ENCODE results near the gene GLRA3.
"Not testable (repeated sequence)": the region's sequence is repeated elsewhere in the genome, so short reads cannot be mapped to it uniquely, and the experiment has no call there.

GLRA3 gene

DNA sequence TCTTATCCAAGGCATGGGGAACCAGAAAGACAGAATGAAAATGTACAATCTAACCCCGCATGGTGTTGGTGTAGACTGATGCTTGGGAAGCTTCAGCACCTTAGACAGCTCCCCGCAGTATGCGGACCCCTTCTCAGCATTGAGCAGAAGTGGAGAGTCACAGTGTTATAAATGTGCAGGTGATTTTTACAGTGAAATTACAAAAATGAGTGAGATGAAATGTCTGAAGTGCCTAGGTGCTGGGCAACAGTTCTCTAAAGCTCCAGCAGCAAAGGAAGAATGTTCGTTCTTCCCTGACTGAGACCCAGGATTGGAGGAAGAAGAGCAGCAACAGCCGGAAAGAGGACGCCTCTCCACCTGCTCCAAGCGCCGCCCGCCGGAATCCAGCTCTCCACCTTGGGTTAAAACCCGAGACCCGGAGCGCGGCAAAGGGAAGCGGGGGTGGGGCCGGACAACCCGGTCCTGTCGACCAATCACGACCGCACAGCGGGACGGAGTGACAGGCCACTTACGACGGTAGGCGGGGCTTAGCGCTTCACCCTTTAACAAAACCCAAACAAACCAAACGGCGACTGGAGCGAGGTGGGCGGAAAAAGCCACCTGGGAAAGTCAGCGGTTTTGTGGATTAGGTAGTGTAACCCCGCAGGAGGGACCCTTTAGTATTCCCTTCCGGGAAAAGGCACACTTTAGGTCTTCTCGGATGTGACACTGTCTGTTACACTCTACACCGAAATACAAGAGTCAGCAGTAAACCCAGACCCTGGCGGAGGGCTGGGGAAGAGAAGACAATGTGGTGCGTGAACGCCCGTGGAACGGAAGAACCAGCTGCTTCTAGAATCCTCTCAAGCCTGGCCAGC is at the start of gene GLRA3:
TSS of gene GLRA3 (minus strand) at position 403 of the 857 bp plus-strand sequence. CDS start 436 bp downstream, outside the sequence.
- DNase-seq, result peak; percentile 14

DNA sequence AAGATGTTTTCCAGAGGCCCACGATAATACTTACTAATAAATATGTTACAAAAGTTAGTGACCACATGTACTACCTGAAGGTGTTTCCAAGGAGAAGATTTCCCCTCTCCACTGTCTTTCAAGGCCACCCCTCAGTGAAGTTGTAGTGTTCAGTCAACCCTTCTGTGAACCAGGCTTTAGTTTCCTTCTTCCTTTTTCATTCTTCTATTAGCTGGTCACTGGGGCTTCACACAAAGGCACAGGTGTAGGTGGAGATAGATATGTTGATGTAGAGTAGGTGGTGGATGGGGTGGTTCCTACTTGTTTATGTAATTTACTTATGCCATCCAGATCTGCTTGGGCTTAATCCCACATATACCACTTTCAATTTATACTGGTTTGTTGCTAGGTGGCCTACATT is 45.9 kb upstream of the GLRA3 start:
- DNase-seq, result no peak

- no peak for DNase-seq
Observed at GRCh38 chr4:174873931-174874330, 44.9 kb upstream of the GLRA3 start.

GRCh38 chr4:174873146-174873545 is 44.1 kb upstream of the GLRA3 start:
- DNase-seq, result not testable (repeated sequence)

- DNase-seq, result no peak
Observed at GRCh38 chr4:174871407-174871806, 42.4 kb upstream of the GLRA3 start.

- DNase-seq, result no peak
Observed at GRCh38 chr4:174870311-174870710, 41.3 kb upstream of the GLRA3 start.

GRCh38 chr4:174869339-174869738 is 40.3 kb upstream of the GLRA3 start:
- no peak for DNase-seq

- DNase-seq, result no peak
Observed at GRCh38 chr4:174867903-174868302, 38.9 kb upstream of the GLRA3 start.

- no peak for DNase-seq
Observed at GRCh38 chr4:174865418-174865985, 36.5 kb upstream of the GLRA3 start.

DNA sequence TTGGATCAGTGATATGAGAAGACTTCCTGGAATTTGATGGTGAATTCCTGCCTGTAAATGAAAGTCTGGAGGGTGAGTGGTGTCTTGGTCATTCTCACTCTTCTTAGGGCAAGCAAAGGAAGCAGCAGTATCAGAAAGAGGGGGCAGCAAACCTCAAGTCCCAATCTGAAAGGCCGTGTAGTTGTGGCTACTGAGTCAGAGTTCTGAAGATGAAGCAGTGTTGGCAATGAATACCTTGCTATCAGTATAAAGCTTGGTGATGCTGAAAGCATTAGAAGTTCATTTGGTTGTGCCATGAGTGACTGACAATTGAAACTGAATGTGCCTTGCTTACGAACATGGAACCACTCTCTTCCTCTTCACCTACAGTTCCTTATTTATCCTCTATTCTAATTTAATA is 35.0 kb upstream of the GLRA3 start:
- DNase-seq, result no peak

- DNase-seq, result no peak
Observed at GRCh38 chr4:174860588-174860987, 31.5 kb upstream of the GLRA3 start.

- DNase-seq, result no peak
Observed at GRCh38 chr4:174859904-174860303, 30.9 kb upstream of the GLRA3 start.

- no peak for DNase-seq
Observed at GRCh38 chr4:174856926-174857800, 28.1 kb upstream of the GLRA3 start.

DNA sequence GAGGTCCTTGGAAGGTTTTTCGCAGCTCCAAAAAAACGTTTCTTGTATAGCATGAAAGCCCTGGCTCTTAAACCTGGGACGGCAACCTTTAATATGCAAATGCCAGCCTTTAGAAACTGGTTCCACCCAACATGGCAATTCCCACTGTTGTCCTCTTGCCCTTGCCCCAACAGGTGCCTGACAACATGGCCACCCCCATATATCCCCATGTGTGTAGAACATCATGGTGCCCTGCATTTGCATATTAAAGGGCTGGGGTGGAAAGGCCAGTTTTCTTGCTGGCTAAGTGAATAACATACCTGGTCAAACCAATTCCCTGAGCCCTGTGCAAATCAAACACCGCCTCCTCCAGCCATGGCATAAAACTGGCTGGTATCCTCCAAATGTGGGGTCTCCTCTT is 26.0 kb upstream of the GLRA3 start:
- no peak for DNase-seq

GRCh38 chr4:174853629-174854028 is 24.6 kb upstream of the GLRA3 start:
- DNase-seq, result no peak

- no peak for DNase-seq
Observed at GRCh38 chr4:174848596-174848995, 19.5 kb upstream of the GLRA3 start.

GRCh38 chr4:174847801-174848427 is 18.9 kb upstream of the GLRA3 start:
- DNase-seq, result no peak

GRCh38 chr4:174835536-174835935 is 6.5 kb upstream of the GLRA3 start:
- no peak for DNase-seq

DNA sequence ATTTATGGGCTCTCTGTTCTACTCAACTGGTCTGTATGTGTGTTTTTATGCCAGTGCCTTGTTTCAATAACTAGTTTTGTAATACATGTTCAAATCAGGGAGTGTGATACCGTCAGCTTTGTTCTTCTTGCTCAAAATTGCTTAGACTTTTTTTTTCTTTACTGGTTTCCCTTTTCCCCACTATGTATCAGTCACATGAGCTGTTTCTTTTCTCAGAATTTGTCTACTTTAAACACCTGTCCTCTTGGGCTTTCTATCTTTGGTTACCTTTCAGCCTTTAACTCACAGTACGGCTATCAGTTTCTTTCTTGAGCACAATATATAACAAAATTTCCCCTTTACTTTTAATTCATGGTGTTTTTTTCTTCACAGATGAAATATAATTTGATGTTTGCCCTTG is 5.4 kb upstream of the GLRA3 start:
- no peak for DNase-seq

DNA sequence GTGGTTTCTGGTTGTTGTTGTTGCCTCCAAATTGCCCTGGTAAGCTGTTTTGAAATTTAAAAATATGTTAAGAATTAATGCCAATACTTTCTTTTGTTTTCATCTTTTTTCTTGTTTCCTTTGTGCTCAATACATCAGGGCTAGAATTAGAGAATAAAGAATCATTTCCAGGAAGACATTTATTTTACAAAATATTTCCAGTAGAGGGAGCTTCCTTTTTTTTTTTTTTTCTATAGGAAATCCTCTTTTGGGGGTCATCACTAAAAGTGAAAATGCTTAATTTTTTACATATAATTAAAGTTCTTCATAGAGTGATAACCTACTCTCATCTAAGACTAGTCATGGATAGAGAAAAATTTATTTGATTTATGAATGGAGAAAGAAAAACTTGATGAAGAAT is 2.4 kb downstream of the GLRA3 start:
- no peak for DNase-seq

DNA sequence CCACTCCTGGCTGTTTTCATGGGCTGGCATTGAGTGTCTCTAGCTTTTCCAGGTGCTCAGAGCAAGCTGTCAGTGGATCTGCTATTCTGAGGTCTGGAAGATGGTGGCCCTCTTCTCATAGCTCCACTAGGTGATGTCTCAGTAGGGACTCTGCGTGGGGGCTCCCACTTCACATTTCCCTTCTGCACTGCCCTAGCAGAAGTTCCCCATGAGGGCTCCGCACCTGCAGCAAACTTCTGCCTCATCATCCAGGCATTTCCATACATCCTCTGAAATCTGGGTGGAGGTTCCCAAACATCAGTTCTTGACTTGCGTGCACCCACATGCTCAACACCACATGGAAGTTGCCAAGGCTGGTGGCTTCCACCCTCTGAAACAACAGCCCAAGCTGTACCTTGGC is 13.8 kb downstream of the GLRA3 start:
- no peak for DNase-seq

DNA sequence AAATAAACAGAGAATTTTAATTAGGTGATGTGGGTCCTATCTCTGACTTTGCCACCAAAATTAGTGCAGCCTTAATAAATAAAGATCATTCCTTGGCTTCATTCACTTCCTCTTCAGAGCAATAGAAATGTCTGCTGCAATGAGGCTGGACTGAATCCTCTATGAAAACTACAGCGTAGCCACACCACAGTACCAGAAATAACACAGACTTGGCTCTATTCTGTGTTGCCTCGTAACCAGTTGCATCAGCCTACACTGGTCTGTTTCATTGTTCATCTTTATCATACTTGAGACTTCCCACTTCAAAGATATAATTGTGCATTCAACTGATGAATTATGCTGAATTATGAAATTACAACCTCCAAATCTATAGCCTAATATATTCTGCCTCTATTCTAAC is 15.8 kb downstream of the GLRA3 start:
- no peak for DNase-seq

DNA sequence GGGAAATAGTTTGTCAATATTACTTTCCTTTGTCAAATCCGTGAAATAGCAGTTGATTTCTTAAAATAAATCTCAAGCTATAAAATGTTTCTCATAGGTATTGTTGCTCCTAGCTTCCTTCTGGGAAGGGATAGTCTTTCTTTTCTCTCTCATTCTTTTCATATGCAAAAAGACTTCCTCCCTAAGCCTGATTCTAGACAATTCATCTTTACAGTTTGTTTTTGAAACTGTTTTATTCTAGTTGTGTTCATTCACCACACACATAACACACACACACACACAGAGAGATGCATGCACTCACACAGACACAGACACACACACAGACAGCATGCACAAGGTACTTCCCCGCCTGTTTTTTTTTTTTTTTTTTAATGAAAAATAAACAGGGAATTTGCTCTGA is 18.2 kb downstream of the GLRA3 start:
- no peak for DNase-seq

All from amniotic stem cell (primary cell).